22Rv1 (cell line): ENCODE results near the gene KCTD5.

Source experiments
- H3K27ac ChIP-seq: fragments of 450-650 bp; 2 replicates; pipeline ENCODE4 v1.5.1; 2017
- CTCF ChIP-seq: fragments of 450-650 bp; IDR thresholded peaks from 2 replicates; pipeline ENCODE4 v1.5.1; 2017; ENCODE audit warnings: mild to moderate bottlenecking
- ZFX ChIP-seq: fragments of 450-650 bp; IDR thresholded peaks from 2 replicates; pipeline ENCODE4 v1.6.1; 2017; ENCODE audit warnings: antibody characterized with exemption, borderline replicate concordance

The KCTD5 gene

DNA sequence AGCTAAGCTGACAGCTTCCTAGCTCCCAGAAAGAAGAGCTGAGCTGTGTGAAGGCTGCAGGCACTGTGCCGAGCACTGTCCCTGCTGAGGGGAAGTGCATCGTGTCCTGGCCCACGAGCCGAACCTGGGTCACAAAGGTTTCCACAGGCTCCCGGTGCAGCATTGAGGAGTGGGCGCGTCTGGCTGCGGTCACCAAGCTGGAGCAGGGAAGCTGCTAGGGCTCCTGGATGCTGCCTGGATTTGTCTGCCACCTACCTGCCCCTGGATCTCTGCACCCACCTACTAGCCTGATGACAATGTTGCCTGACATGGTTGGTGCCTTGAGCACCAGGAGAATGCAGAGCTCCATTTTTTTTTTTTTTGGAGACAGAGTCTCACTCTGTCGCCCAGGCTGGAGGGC, 63.6 kb downstream of the KCTD5 start:
- H3K27ac ChIP-seq = no peak overlapping the region
- TF ChIP-seq ZFX (no peak), CTCF (no peak)

GRCh38 chr16:2748757-2749455, 66.6 kb downstream of the KCTD5 start:
- no peak for TF ChIP-seq ZFX
- no peak for TF ChIP-seq CTCF
- H3K27ac ChIP-seq = no peak overlapping the region

DNA sequence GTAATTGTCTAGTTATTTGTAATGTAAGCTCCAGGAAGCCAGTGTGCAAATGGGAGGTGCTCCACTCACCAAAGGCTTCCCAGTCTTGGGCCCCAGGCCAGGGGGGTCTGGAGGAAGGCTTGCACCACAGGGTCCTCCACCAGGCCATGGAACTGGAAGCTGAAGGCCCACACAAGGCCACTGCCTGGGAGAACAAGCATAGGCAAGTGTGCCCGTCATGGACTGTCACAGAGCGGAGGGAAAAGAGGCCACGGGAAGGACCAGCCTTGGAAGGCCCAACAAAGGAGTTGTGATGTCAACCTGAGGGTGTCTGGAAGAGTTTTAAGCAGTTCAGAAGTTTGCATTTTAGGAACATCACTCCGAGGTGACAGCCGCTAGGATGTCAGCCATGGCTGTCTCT, 67.2 kb downstream of the KCTD5 start:
- H3K27ac ChIP-seq = no peak overlapping the region
- no peak for TF ChIP-seq CTCF
- no peak for TF ChIP-seq ZFX

DNA sequence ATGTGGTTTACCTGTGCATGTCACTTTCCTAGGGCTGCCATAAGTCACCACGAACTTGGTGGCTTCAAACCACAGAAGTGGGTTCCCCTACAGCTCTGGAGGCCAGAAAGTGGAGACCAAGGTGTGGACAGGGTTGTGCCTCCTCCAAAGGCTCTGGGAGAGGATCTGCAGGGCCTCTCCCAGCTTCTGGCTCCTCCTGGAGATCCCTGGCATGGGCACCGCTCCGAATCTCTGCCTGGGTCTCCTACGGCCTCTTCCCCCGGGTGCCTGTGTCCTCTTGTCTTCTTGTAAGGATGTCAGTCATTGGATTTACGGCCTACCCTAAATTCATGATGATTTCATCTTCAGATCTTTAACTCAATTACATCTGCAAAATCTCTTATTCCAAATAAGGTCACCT, 67.6 kb downstream of the KCTD5 start:
- TF ChIP-seq ZFX (no peak), CTCF (no peak)

DNA sequence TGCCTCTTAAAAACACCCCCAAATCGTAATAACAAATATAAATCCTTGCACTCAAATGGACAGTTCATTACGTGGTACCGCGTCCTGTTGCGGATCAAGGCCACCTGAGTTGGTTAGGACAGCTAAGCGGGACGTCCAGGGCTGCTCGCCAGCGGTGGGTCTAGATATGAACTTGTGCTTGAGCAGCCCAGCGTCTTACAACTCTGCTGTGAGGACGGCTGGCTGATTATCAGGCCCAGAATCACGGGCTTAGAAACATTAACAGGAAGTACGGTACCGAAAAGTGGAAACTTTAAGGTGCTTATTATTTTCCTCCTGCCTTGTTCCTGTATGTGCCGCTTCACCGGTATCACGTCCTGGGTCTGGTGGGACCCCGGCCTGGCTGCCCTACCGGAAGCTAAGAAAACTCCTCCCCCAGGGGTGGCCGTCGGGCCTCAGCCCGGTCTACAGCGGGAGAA, 69.3 kb downstream of the KCTD5 start:
- TF ChIP-seq ZFX = no peak
- no peak for TF ChIP-seq CTCF
- H3K27ac ChIP-seq = peak overlapping the region; percentile 98

More for the DNA sequence above, 67.6 kb downstream of the KCTD5 start:
- no peak overlapping the region for H3K27ac ChIP-seq

DNA sequence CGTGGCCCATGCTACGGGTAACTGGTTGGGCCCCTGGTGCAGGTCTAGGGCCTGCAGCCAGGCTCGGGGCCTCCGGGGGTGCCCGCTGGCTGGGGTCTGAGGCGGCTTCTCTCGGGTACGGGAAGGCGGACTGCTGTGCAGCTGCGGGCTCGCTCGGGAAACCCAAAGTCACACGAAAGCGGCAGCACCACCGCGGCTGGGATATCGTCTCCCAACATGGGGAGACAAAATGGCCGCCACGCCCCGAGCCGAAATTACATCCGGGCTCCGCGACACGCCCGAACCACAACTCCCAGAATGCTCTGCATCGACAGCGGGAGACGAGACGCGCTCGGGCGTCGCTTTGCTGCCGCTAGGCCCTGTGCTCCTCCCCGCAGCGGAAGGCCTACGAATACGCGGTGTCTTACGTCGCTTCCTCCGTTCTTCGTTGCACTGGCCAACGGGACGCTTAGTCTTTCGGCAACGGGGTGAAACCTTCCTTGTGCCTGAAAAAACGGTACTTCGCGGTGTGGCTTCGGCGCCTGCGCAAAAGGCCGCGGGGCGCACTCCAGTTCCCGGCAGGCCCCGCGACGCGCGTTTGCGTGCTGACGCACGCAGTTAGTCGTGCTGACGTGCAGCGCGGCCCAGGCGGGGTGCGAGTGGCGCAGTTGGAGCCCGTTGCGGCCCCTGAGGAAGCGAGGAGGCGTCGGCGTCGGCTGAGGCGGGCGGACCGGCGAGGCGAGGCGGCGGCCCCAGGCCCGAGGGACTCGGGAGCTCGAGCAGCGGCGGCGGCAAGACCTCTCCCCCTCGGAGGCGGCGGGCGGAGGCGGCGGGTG, 69.9 kb downstream of the KCTD5 start, which contains the start of gene SRRM2:
SRRM2 (plus strand) TSS at position 604 of the 815 bp plus-strand sequence. CDS start 3,727 bp downstream, outside the sequence.
- 0 out of 2 replicates have a peak, but pooled peaks have one; percentile 49 for TF ChIP-seq ZFX
- TF ChIP-seq CTCF = no peak
- peak within 1 kb of the TSS; percentile 98 for H3K27ac ChIP-seq
